ENCODE measurements around the gene BATF2. TPM values are rescaled to one million over a fixed set of nuclear protein-coding genes. Genes with fewer than 3 reads are reported as not detected.

BATF2 gene
- total RNA-seq, 1 experiment from 2014 or later = 0.46 TPM

DNA sequence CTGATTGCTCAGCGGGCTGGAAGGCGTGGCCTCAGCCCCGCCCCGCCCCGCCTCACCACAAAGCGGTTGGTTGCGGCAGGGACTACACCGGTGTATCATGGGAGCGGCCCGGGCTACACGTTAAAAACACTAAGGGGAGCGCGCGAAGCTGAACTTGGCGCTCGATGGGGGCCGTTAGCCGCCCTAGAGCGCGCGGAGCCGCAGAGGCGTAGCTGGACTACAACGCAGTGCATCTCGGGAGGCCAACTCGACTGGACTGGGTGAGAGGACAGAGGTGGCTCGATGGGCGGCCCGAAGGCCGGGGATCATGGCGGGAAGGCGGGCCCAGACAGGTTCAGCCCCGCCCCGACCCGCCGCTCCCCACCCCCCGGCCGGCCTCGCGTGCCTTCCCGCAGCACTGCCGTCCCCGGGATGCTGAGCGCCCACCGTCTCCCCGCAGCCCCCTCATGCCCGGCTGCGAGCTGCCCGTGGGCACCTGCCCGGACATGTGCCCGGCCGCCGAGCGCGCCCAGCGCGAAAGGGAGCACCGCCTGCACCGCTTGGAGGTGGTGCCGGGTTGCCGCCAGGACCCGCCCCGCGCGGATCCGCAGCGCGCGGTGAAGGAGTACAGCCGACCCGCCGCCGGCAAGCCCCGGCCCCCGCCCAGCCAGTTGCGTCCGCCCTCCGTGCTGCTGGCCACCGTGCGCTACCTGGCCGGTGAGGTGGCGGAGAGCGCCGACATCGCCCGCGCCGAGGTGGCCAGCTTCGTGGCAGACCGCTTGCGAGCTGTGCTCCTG, 44.3 kb upstream of the BATF2 start, which contains the start of gene SAC3D1:
Gene SAC3D1, plus strand, starts transcription at position 364 of the 776 bp plus-strand sequence. Its CDS starts 83 bp downstream, at position 447.
- ChIA-PET CTCF (interaction anchor here (0.7 kb wide), 1 partner anchor 106 kb away, joined by 4 read pairs; no protein-coding TSS in a partner anchor), POLR2A (ENCODE audit: unreplicated experiment) (interaction anchor here (0.6 to 0.7 kb wide), 5 partner anchors 41 to 381 kb away, joined by 3 to 5 read pairs (median 3); partner anchors contain the start of genes FAU, MAJIN, MRPL49 and NEAT1)
- no peaks in the 10 kb centered on the region for H3K9me2 ChIP-seq (ENCODE audit: insufficient read depth)
- H2AFZ ChIP-seq = peak within 1 kb of the TSS; percentile 82
- peak within 1 kb of the TSS; percentile 67 for H3K27ac ChIP-seq
- H3K36me3 ChIP-seq (ENCODE audit: low read depth) = no peaks in the 10 kb centered on the region
- H4K20me1 ChIP-seq (ENCODE audit: insufficient read depth) = no peaks in the 10 kb centered on the region
- H3K4me3 ChIP-seq = peak within 1 kb of the TSS; percentile 82
- H3K4me2 ChIP-seq = peak within 1 kb of the TSS; percentile 78
- peaks cover 25% of the 10 kb centered on the region for H3K4me1 ChIP-seq (replicated peaks; ENCODE audit: insufficient read depth)
- peaks cover 23% of the 10 kb centered on the region for H3K79me2 ChIP-seq (ENCODE audit: low read depth)
- TF ChIP-seq EZH2 (IDR thresholded peaks at IDR 0.05; ENCODE audit: low read depth) = no peak
- TF ChIP-seq, protein P1, sequence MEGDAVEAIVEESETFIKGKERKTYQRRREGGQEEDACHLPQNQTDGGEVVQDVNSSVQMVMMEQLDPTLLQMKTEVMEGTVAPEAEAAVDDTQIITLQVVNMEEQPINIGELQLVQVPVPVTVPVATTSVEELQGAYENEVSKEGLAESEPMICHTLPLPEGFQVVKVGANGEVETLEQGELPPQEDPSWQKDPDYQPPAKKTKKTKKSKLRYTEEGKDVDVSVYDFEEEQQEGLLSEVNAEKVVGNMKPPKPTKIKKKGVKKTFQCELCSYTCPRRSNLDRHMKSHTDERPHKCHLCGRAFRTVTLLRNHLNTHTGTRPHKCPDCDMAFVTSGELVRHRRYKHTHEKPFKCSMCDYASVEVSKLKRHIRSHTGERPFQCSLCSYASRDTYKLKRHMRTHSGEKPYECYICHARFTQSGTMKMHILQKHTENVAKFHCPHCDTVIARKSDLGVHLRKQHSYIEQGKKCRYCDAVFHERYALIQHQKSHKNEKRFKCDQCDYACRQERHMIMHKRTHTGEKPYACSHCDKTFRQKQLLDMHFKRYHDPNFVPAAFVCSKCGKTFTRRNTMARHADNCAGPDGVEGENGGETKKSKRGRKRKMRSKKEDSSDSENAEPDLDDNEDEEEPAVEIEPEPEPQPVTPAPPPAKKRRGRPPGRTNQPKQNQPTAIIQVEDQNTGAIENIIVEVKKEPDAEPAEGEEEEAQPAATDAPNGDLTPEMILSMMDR (conservative IDR thresholded peaks at IDR 0.05) = no peak
- peak; percentile 94 to 95 for DNase-seq
- no peaks in the 10 kb centered on the region for H3K9me3 ChIP-seq (ENCODE audit: insufficient read depth, low read depth)
- no peaks in the 10 kb centered on the region for H3K27me3 ChIP-seq (ENCODE audit: insufficient read depth, low read depth)
- peaks cover 24% of the 10 kb centered on the region; the same call in 1 of the 2 replicates for H3F3A ChIP-seq (ENCODE audit: insufficient read depth, low read depth)
- intact Hi-C loops (cut with micrococcal nuclease; ENCODE audit: unreplicated experiment) = loop anchor here (5.0 kb wide), 2 partner anchors 41 to 56 kb away; partner anchors contain the start of genes CDCA5, VPS51 and ZFPL1
- no TSS peak for BruUV-seq (replicated peaks)

DNA sequence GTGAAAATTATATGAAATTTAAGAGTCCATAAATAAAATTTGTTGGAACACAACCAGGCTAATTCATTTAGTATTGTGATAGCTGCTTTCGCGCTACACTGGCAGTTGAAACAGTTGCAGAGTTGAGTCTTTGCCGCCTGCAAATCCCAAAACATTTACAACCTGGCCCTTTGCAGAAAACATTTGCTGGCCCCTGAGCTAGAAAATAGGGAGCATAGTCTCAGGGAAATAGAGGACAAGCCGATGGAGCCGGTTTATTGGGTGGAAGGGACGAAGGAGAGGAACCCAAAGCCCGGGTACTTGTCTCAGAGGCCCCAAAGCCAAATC, 43.7 kb upstream of the BATF2 start:
- Histone ChIP-seq H3K4me3 (peak overlapping the region; percentile 82; the same call in 1 of the 2 replicates), H3F3A (ENCODE audit: insufficient read depth, low read depth) (peaks cover 24% of the 10 kb centered on the region; the same call in 1 of the 2 replicates), H2AFZ (peak overlapping the region; percentile 82), H3K27ac (peak overlapping the region; percentile 67), H3K9me3 (ENCODE audit: insufficient read depth, low read depth) (no peaks in the 10 kb centered on the region), H3K36me3 (ENCODE audit: low read depth) (no peaks in the 10 kb centered on the region), H3K9me2 (ENCODE audit: insufficient read depth) (no peaks in the 10 kb centered on the region), H3K79me2 (ENCODE audit: low read depth) (peaks cover 23% of the 10 kb centered on the region), H4K20me1 (ENCODE audit: insufficient read depth) (no peaks in the 10 kb centered on the region), H3K4me1 (replicated peaks; ENCODE audit: insufficient read depth) (peaks cover 25% of the 10 kb centered on the region), H3K27me3 (ENCODE audit: insufficient read depth, low read depth) (no peaks in the 10 kb centered on the region), H3K4me2 (peak overlapping the region; percentile 78)
- CTCF ChIA-PET = interaction anchor here (0.7 kb wide), 1 partner anchor 106 kb away, joined by 4 read pairs; no protein-coding TSS in a partner anchor
- intact Hi-C loops (cut with micrococcal nuclease; ENCODE audit: unreplicated experiment) = loop anchor here (5.0 kb wide), 2 partner anchors 42 to 57 kb away; partner anchors contain the start of genes CDCA5, VPS51 and ZFPL1
- no peak for DNase-seq
- TSS peak; percentile 55 for BruUV-seq (replicated peaks)
- POLR2A ChIA-PET (ENCODE audit: unreplicated experiment) = interaction anchor here (0.7 kb wide), 2 partner anchors 82 to 262 kb away, joined by 3 read pairs; partner anchors contain the start of genes FAU and MRPL49
- TF ChIP-seq EZH2 (IDR thresholded peaks at IDR 0.05; ENCODE audit: low read depth) = no peak
- TF ChIP-seq, protein P1 (conservative IDR thresholded peaks at IDR 0.05) = no peak

GRCh38 chr11:65036931-65037330, 40.2 kb upstream of the BATF2 start:
- Histone ChIP-seq H3K27ac (no peak overlapping the region), H3K9me2 (ENCODE audit: insufficient read depth) (no peaks in the 10 kb centered on the region), H3K9me3 (ENCODE audit: insufficient read depth, low read depth) (no peaks in the 10 kb centered on the region), H2AFZ (no peak overlapping the region), H3K36me3 (ENCODE audit: low read depth) (no peaks in the 10 kb centered on the region), H3K4me2 (no peak overlapping the region), H3K27me3 (ENCODE audit: insufficient read depth, low read depth) (no peaks in the 10 kb centered on the region), H3K4me3 (no peak overlapping the region), H3K79me2 (ENCODE audit: low read depth) (peaks cover 3% of the 10 kb centered on the region), H3K4me1 (replicated peaks; ENCODE audit: insufficient read depth) (peaks cover 9% of the 10 kb centered on the region), H4K20me1 (ENCODE audit: insufficient read depth) (no peaks in the 10 kb centered on the region), H3F3A (ENCODE audit: insufficient read depth, low read depth) (peaks cover 20% of the 10 kb centered on the region; the same call in 1 of the 2 replicates)
- POLR2A ChIA-PET (ENCODE audit: unreplicated experiment) = interaction anchor here (0.6 kb wide), 1 partner anchor 870 kb away, joined by 4 read pairs; no protein-coding TSS in a partner anchor
- TF ChIP-seq EZH2 (IDR thresholded peaks at IDR 0.05; ENCODE audit: low read depth) = no peak
- TF ChIP-seq, protein P1 (conservative IDR thresholded peaks at IDR 0.05) = no peak
- DNase-seq = peak in 1 of 2 experiments; percentile 28
- CTCF ChIA-PET = interaction anchor here (1.4 kb wide), 1 partner anchor 11 kb away, joined by 3 read pairs; no protein-coding TSS in a partner anchor
- BruUV-seq (replicated peaks) = no TSS peak
- intact Hi-C loops (cut with micrococcal nuclease; ENCODE audit: unreplicated experiment) = no loop called here

Measured in PC-9 (cell line).